K562 (cell line): Measurements from ENCODE around the gene NRP1. TPM values are rescaled to one million over a fixed set of nuclear protein-coding genes. Genes with fewer than 3 reads are reported as not detected.

Source experiments
- ATAC-seq: fragments of 200-7000 bp; cut with Tn5 transposase; 3 replicates; pipeline ENCODE4 v1.9.1; 2020; ENCODE audit warnings: moderate library complexity
- BruUV-seq: library from RNA; stranded (reverse); fragments of 400-500 nt; replicated peaks from 2 replicates; lab custom pipeline; 2021; lab: Mats Ljungman, UMichigan
- CTCF ChIA-PET: fragments of 300-600 bp; formaldehyde crosslinking; extraction: SDS; loops from one replicate; lab custom pipeline; 2021; ENCODE audit warnings: low intra/inter-chr PET ratio; lab: Yijun Ruan, JAX
- POLR2A ChIA-PET: fragments of 300-600, 350-650 bp; sonication (Branson Sonifier 250); formaldehyde crosslinking; extraction: SDS; loops from one replicate; lab custom pipeline; 2021; ENCODE audit warnings: antibody characterized with exemption, inconsistent platforms; lab: Yijun Ruan, JAX
- DNase-seq, 4 experiments: peaks; one replicate each; pipeline versions ENCODE4 v3.0.0 to v3.0.0-alpha.2; 2011 to 2018; ENCODE audit warnings: low spot score in 3 of 4, mixed read lengths in 3 of 4; ENCODE audit errors: extremely low read depth in 1 of 4
- FAIRE-seq: peaks from 2 replicates; lab custom pipeline; 2011; peaks lifted over from hg19 to GRCh38; lab: Jason Lieb, UNC
- H2AFZ ChIP-seq: 2 replicates; pipeline ENCODE4 v1.6.0; 2011; ENCODE audit warnings: low read depth, low read length, control low read depth, inconsistent platforms
- H3K27ac ChIP-seq: fragments of 200-600 bp; 3 replicates; pipeline ENCODE4 v1.8.0; 2011; ENCODE audit warnings: low read depth, mild to moderate bottlenecking, control low read depth, inconsistent platforms, low read length, moderate library complexity, mixed read lengths; ENCODE audit errors: extremely low read depth
- H3K27me3 ChIP-seq, 2 experiments: fragments of 300-600 bp in 1 of 2; 2 replicates in 1 of 2; 3 replicates in 1 of 2; pipeline versions ENCODE4 v1.6.0 to v1.8.0; 2011; ENCODE audit warnings: inconsistent platforms in 2 of 2, low read length in 2 of 2, mild to moderate bottlenecking in 1 of 2, mixed read lengths in 1 of 2, moderate library complexity in 1 of 2; ENCODE audit not compliant: control insufficient read depth in 2 of 2, insufficient read depth in 2 of 2
- H3K36me3 ChIP-seq: fragments of 300-600 bp; 3 replicates; pipeline ENCODE4 v1.8.0; 2011; ENCODE audit warnings: mild to moderate bottlenecking, low read length, inconsistent platforms; ENCODE audit not compliant: control insufficient read depth, insufficient read depth
- H3K4me1 ChIP-seq, 2 experiments: fragments of 200-600 bp in 1 of 2; replicated peaks in 1 of 2; 2 replicates in 1 of 2; 3 replicates in 1 of 2; pipeline versions ENCODE4 v1.5.1 to v1.8.0; 2011; ENCODE audit warnings: inconsistent platforms in 2 of 2, low read length in 2 of 2, mild to moderate bottlenecking in 1 of 2, mixed read lengths in 1 of 2, moderate library complexity in 1 of 2; ENCODE audit not compliant: control insufficient read depth in 2 of 2, insufficient read depth in 2 of 2
- H3K4me2 ChIP-seq: 2 replicates; pipeline ENCODE4 v1.6.1; 2011; ENCODE audit warnings: low read length, control low read depth, inconsistent platforms, mixed read lengths; ENCODE audit not compliant: insufficient read depth
- H3K4me3 ChIP-seq: fragments of 200-600 bp; sonication (generic), shearing (Covaris generic); 2 replicates; pipeline ENCODE4 v1.5.1; 2016; ENCODE audit warnings: control low read depth, inconsistent platforms
- H3K79me2 ChIP-seq: fragments of 200-600 bp; 3 replicates; pipeline ENCODE4 v1.8.0; 2011; ENCODE audit warnings: low read length, inconsistent platforms; ENCODE audit not compliant: control insufficient read depth, insufficient read depth
- H3K9ac ChIP-seq, 2 experiments: 2 replicates each; pipeline versions ENCODE4 v1.6.0 to v1.6.1; 2011; ENCODE audit warnings: low read depth in 2 of 2, low read length in 2 of 2, control low read depth in 1 of 2, inconsistent platforms in 1 of 2, mild to moderate bottlenecking in 1 of 2, mixed read lengths in 1 of 2; ENCODE audit not compliant: insufficient read depth in 1 of 2
- H3K9me1 ChIP-seq: one replicate; pipeline ENCODE4 v1.6.0; 2011; ENCODE audit warnings: inconsistent platforms, mild to moderate bottlenecking, low read length, moderate library complexity; ENCODE audit not compliant: control insufficient read depth, insufficient read depth
- H3K9me3 ChIP-seq: replicated peaks from 2 replicates; pipeline ENCODE4 v1.5.1; 2011; ENCODE audit warnings: low read depth, low read length, inconsistent platforms; ENCODE audit not compliant: control insufficient read depth, insufficient read depth
- H4K20me1 ChIP-seq: replicated peaks from 2 replicates; pipeline ENCODE4 v1.6.1; 2011; ENCODE audit warnings: low read length, inconsistent platforms, mixed read lengths; ENCODE audit not compliant: control insufficient read depth, insufficient read depth
- GATA2 ChIP-seq: sonication (generic); formaldehyde crosslinking; IDR thresholded peaks from 2 replicates; pipeline ENCODE4 v1.4.0; 2020; ENCODE audit warnings: mild to moderate bottlenecking, missing genetic modification reagents
- RBM22 ChIP-seq: fragments of 200-400 bp; formaldehyde crosslinking; IDR thresholded peaks from 2 replicates; pipeline ENCODE4 v1.6.1; 2018; ENCODE audit warnings: low read length, low read depth; ENCODE audit not compliant: poor library complexity, severe bottlenecking
- TBP ChIP-seq: optimal IDR thresholded peaks from 2 replicates; pipeline ENCODE3; 2011; ENCODE audit warnings: low read depth, low read length, improper control_type of control experiment
- U2AF1 ChIP-seq: fragments of 200-400 bp; formaldehyde crosslinking; optimal IDR thresholded peaks from 2 replicates; pipeline ENCODE3; 2017; ENCODE audit warnings: mild to moderate bottlenecking, low read depth, low read length, moderate library complexity
- ZKSCAN1 ChIP-seq: fragments of 150-350 bp; IDR thresholded peaks from 2 replicates; pipeline ENCODE4 v1.6.1; 2016; ENCODE audit warnings: low read depth, low read length
- ZNF589 ChIP-seq: fragments of 200-800 bp; sonication (Bioruptor generic); IDR thresholded peaks from 2 replicates; pipeline ENCODE4 v1.6.1; 2016; ENCODE audit warnings: low read depth, missing genetic modification characterization, missing compliant biosample characterization
- WGBS: fragments of 100-300 bp; shearing (Covaris generic); methylation state at CpG from one replicate; pipeline ENCODE4 v1.1.6; 2016; ENCODE audit warnings: low coverage, mixed read lengths; ENCODE audit not compliant: insufficient coverage; ENCODE audit errors: missing lambda C conversion rate; 5-methylcytosine and 5-hydroxymethylcytosine counted together
- in situ Hi-C: fragments of 300-500 bp; cut with MboI; formaldehyde crosslinking; loops from 4 replicates; pipeline ENCODE4 v1.15.0; 2018; ENCODE audit warnings: inconsistent platforms, mixed read lengths
- intact Hi-C: fragments of 100-400 bp; cut with micrococcal nuclease; formaldehyde crosslinking; loops from 2 replicates; pipeline ENCODE4 v1.14.2; 2022
- polyA plus RNA-seq, 8 experiments: library from polyadenylated mRNA; depleted of rRNA in 4 of 8; stranded (reverse) in 5 of 8; unstranded in 3 of 8; fragments of >200 nt; fragmentation: Nextera tagmentation in 2 of 8; fragmentation: Illumina TruSeq in 1 of 8; extraction: Ambion mirVana in 2 of 8; extraction: Trizol in 1 of 8; gene quantifications; 2 replicates each; pipeline versions ENCODE4 v1.2.1 to v1.2.3, GENCODE V29; 2011 to 2014; ENCODE audit warnings: inconsistent platforms in 1 of 8, missing spikeins in 1 of 8
- total RNA-seq, 7 experiments: library from RNA; depleted of rRNA in 6 of 7; stranded (reverse); fragments of >200 nt in 6 of 7; fragmentation: Illumina TruSeq in 2 of 7; extraction: Trizol in 2 of 7; gene quantifications; 2 replicates each; pipeline versions ENCODE4 v1.2.1 to v1.2.3, GENCODE V29; 2011 to 2021; ENCODE audit warnings: low replicate concordance in 1 of 7
- TF ChIP-seq, protein P1 (sequence below): fragments of 450-650 bp; IDR thresholded peaks from 2 replicates; pipeline ENCODE4 v1.6.1; 2017; ENCODE audit warnings: antibody characterized with exemption, mild to moderate bottlenecking
- TF ChIP-seq, protein P2 (sequence below): fragments of 200-800 bp; sonication (Bioruptor generic); IDR thresholded peaks from 2 replicates; pipeline ENCODE4 v1.6.1; 2016; ENCODE audit warnings: missing genetic modification characterization, missing compliant biosample characterization

The NRP1 gene
- total and polyA plus RNA-seq, 9 of the 15 experiments (the other 6 are each of a cell fraction or from before 2014, with no cell fraction given) = 0.01 to 0.38 (median 0.04) TPM; not detected in 5

- intact Hi-C loops = no loop called here
- BruUV-seq = no TSS peak
- no peak overlapping the region for H3K4me2 ChIP-seq
Observed at GRCh38 chr10:33352175-33352574, 17.7 kb upstream of the NRP1 start.

GRCh38 chr10:33350041-33350440 lies 15.6 kb upstream of the NRP1 start:
- no peaks in the 10 kb centered on the region for H3K36me3 ChIP-seq
- no peak for DNase-seq
- H3K4me2 ChIP-seq = no peak overlapping the region
- ATAC-seq = no peak
- no peaks in the 10 kb centered on the region for H3K79me2 ChIP-seq
- no peak overlapping the region for H3K9ac ChIP-seq
- ChIA-PET POLR2A (interaction anchor here (0.6 to 0.7 kb wide), 2 partner anchors 23 to 381 kb away, joined by 3 to 6 read pairs; no protein-coding TSS in a partner anchor), CTCF (no interaction called here)
- H3K27ac ChIP-seq = no peak overlapping the region
- intact Hi-C loops (no loop called here), in situ Hi-C loops (no loop called here)
- H3K4me1 ChIP-seq = no peaks in the 10 kb centered on the region
- no peaks in the 10 kb centered on the region for H3K27me3 ChIP-seq
- WGBS = 0% methylated on average over 2 of the region's 2 CpGs
- H2AFZ ChIP-seq = no peak overlapping the region
- H3K9me1 ChIP-seq = no peaks in the 10 kb centered on the region
- no peaks in the 10 kb centered on the region for H3K9me3 ChIP-seq
- H3K4me3 ChIP-seq = no peak overlapping the region
- FAIRE-seq = no peak
- no TSS peak for BruUV-seq
- no peaks in the 10 kb centered on the region for H4K20me1 ChIP-seq
- TF ChIP-seq, protein P1, sequence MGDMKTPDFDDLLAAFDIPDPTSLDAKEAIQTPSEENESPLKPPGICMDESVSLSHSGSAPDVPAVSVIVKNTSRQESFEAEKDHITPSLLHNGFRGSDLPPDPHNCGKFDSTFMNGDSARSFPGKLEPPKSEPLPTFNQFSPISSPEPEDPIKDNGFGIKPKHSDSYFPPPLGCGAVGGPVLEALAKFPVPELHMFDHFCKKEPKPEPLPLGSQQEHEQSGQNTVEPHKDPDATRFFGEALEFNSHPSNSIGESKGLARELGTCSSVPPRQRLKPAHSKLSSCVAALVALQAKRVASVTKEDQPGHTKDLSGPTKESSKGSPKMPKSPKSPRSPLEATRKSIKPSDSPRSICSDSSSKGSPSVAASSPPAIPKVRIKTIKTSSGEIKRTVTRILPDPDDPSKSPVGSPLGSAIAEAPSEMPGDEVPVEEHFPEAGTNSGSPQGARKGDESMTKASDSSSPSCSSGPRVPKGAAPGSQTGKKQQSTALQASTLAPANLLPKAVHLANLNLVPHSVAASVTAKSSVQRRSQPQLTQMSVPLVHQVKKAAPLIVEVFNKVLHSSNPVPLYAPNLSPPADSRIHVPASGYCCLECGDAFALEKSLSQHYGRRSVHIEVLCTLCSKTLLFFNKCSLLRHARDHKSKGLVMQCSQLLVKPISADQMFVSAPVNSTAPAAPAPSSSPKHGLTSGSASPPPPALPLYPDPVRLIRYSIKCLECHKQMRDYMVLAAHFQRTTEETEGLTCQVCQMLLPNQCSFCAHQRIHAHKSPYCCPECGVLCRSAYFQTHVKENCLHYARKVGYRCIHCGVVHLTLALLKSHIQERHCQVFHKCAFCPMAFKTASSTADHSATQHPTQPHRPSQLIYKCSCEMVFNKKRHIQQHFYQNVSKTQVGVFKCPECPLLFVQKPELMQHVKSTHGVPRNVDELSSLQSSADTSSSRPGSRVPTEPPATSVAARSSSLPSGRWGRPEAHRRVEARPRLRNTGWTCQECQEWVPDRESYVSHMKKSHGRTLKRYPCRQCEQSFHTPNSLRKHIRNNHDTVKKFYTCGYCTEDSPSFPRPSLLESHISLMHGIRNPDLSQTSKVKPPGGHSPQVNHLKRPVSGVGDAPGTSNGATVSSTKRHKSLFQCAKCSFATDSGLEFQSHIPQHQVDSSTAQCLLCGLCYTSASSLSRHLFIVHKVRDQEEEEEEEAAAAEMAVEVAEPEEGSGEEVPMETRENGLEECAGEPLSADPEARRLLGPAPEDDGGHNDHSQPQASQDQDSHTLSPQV = no peak
- TF ChIP-seq RBM22 = no peak
- TF ChIP-seq, protein P2, sequence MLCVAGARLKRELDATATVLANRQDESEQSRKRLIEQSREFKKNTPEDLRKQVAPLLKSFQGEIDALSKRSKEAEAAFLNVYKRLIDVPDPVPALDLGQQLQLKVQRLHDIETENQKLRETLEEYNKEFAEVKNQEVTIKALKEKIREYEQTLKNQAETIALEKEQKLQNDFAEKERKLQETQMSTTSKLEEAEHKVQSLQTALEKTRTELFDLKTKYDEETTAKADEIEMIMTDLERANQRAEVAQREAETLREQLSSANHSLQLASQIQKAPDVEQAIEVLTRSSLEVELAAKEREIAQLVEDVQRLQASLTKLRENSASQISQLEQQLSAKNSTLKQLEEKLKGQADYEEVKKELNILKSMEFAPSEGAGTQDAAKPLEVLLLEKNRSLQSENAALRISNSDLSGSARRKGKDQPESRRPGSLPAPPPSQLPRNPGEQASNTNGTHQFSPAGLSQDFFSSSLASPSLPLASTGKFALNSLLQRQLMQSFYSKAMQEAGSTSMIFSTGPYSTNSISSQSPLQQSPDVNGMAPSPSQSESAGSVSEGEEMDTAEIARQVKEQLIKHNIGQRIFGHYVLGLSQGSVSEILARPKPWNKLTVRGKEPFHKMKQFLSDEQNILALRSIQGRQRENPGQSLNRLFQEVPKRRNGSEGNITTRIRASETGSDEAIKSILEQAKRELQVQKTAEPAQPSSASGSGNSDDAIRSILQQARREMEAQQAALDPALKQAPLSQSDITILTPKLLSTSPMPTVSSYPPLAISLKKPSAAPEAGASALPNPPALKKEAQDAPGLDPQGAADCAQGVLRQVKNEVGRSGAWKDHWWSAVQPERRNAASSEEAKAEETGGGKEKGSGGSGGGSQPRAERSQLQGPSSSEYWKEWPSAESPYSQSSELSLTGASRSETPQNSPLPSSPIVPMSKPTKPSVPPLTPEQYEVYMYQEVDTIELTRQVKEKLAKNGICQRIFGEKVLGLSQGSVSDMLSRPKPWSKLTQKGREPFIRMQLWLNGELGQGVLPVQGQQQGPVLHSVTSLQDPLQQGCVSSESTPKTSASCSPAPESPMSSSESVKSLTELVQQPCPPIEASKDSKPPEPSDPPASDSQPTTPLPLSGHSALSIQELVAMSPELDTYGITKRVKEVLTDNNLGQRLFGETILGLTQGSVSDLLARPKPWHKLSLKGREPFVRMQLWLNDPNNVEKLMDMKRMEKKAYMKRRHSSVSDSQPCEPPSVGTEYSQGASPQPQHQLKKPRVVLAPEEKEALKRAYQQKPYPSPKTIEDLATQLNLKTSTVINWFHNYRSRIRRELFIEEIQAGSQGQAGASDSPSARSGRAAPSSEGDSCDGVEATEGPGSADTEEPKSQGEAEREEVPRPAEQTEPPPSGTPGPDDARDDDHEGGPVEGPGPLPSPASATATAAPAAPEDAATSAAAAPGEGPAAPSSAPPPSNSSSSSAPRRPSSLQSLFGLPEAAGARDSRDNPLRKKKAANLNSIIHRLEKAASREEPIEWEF (CRISPR knock-in tag) = no peak
- no peak for TF ChIP-seq TBP

More at GRCh38 chr10:33352175-33352574, 17.7 kb upstream of the NRP1 start:
- Histone ChIP-seq H3K27ac (no peak overlapping the region), H3K9me3 (no peaks in the 10 kb centered on the region), H3K9me1 (no peaks in the 10 kb centered on the region), H3K27me3 (no peaks in the 10 kb centered on the region), H3K4me3 (no peak overlapping the region), H3K9ac (no peak overlapping the region), H2AFZ (no peak overlapping the region), H3K36me3 (no peaks in the 10 kb centered on the region), H4K20me1 (no peaks in the 10 kb centered on the region), H3K79me2 (no peaks in the 10 kb centered on the region), H3K4me1 (no peaks in the 10 kb centered on the region)
- in situ Hi-C loops = no loop called here
- ATAC-seq (no peak), DNase-seq (no peak), FAIRE-seq (no peak)
- whole genome bisulfite sequencing = 0% methylated on average over 3 of the region's 3 CpGs
- TF ChIP-seq ZNF589 (no peak), U2AF1 (no peak), GATA2 (CRISPR knock-in tag) (no peak), ZKSCAN1 (no peak)
- ChIA-PET CTCF (no interaction called here), POLR2A (no interaction called here)
